ENCODE measurements around the gene CACNA2D2. TPM values are rescaled to one million over a fixed set of nuclear protein-coding genes. Genes with fewer than 3 reads are reported as not detected.

Gene CACNA2D2
- total and polyA plus RNA-seq, 2 of the 13 experiments (the other 11 are each of a cell fraction or from before 2014, with no cell fraction given), result not detected

DNA sequence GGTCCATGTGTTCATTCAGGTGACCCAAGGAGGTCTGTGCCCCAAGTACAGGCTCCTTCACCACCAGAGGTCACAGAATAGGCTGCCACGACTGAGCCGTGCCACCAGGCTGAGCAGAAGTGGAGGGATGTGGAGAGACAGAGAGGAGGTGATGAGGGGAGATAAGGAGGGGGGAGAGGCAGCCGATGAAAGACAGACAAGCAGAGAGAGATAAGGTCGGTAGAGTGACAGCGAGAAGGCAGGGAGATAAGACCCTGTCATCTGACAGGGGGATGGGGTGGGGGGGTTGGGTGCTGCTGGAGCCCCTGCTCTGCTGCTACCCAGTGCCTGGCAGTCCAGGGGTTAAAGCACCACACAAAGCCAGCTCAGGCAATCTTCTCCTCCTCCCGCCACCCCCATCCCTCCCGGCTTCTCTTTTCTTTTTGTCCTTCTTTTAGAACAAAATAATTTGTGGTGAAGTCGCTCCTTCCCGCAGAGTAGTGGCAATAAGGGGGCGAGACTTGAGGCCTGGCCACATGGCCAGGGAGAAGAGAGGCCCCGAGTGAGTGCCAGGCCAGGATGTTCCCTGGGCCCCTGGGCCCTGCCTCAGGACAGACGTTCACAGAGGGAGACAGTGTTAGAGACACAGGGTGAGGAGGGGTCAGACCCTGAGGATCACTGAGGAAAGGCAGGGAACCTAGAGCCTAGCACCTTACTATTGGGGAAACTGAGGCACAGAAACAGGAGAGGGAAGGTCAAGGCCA, 67.9 kb downstream of the CACNA2D2 start:
- 15% methylated on average over 12 of the region's 12 CpGs for WGBS (ENCODE audit: low lambda C conversion rate)
- intact Hi-C loops (cut with micrococcal nuclease; ENCODE audit: unreplicated experiment), result loop anchor here (1.0 kb wide), 1 partner anchor 107 kb away; no protein-coding TSS in a partner anchor
- ChIA-PET POLR2A (no interaction called here), CTCF (ENCODE audit: low intra/inter-chr PET ratio, low total read pairs) (interaction anchor here (0.6 to 2.2 kb wide), 5 partner anchors 106 to 115 kb away, joined by 3 to 32 read pairs (median 4); no protein-coding TSS in a partner anchor)
- Histone ChIP-seq H4K20me1 (ENCODE audit: insufficient read depth, low read length) (peaks cover 4% of the 10 kb centered on the region; the same call in 1 of the 2 replicates), H3K36me3 (replicated peaks in 1 of 2; ENCODE audit: control insufficient read depth in 1 of 2, insufficient read depth in 2 of 2, low read length in 2 of 2) (no peaks in the 10 kb centered on the region), H2AFZ (ENCODE audit: low read length) (no peak overlapping the region), H3K9me3 (ENCODE audit: low read length) (no peaks in the 10 kb centered on the region), H3K4me3 (replicated peaks in 1 of 3; ENCODE audit: insufficient read depth in 1 of 3, low read depth in 2 of 3, low read length in 3 of 3) (no peak overlapping the region), H3K9ac (ENCODE audit: insufficient read depth, low read depth, low read length) (no peak overlapping the region), H3K27ac (ENCODE audit: extremely low read length, insufficient read depth, low read length) (no peak overlapping the region), H3K4me2 (ENCODE audit: low read depth, low read length) (no peak overlapping the region), H3K27me3 (ENCODE audit: control insufficient read depth in 1 of 2, insufficient read depth in 2 of 2, low read length in 2 of 2) (peaks cover 1 to 23% of the 10 kb centered on the region in 2 experiments; a peak in 4 of 5 replicates), H3K4me1 (ENCODE audit: insufficient read depth, low read length) (no peaks in the 10 kb centered on the region), H3K79me2 (ENCODE audit: insufficient read depth, low read length) (no peaks in the 10 kb centered on the region)
- FAIRE-seq (no peak), DNase-seq (ENCODE audit: low spot score) (no peak), ATAC-seq (peak; percentile 23)
- BruUV-seq (replicated peaks), result no TSS peak
- in situ Hi-C loops (cut with HindIII; ENCODE audit: extremely low pct_ligation_motif_present, low pct_unique_long_range_greater_than_20kb), result loop anchor here (5.0 kb wide), 1 partner anchor 112 kb away; no protein-coding TSS in a partner anchor
- no peak for TF ChIP-seq ARNT (IDR thresholded peaks at IDR 0.05)
- TF ChIP-seq ZNF775 (CRISPR knock-in tag; IDR thresholded peaks at IDR 0.05; ENCODE audit: borderline replicate concordance), result no peak
- TF ChIP-seq SIX1 (CRISPR knock-in tag; IDR thresholded peaks at IDR 0.05; ENCODE audit: borderline replicate concordance), result no peak
- TF ChIP-seq ZC3H4 (CRISPR knock-in tag; IDR thresholded peaks at IDR 0.05; ENCODE audit: borderline replicate concordance), result no peak
- TF ChIP-seq ZNF484 (CRISPR knock-in tag; IDR thresholded peaks at IDR 0.05; ENCODE audit: borderline replicate concordance, low read depth), result no peak
- TF ChIP-seq, protein P1, sequence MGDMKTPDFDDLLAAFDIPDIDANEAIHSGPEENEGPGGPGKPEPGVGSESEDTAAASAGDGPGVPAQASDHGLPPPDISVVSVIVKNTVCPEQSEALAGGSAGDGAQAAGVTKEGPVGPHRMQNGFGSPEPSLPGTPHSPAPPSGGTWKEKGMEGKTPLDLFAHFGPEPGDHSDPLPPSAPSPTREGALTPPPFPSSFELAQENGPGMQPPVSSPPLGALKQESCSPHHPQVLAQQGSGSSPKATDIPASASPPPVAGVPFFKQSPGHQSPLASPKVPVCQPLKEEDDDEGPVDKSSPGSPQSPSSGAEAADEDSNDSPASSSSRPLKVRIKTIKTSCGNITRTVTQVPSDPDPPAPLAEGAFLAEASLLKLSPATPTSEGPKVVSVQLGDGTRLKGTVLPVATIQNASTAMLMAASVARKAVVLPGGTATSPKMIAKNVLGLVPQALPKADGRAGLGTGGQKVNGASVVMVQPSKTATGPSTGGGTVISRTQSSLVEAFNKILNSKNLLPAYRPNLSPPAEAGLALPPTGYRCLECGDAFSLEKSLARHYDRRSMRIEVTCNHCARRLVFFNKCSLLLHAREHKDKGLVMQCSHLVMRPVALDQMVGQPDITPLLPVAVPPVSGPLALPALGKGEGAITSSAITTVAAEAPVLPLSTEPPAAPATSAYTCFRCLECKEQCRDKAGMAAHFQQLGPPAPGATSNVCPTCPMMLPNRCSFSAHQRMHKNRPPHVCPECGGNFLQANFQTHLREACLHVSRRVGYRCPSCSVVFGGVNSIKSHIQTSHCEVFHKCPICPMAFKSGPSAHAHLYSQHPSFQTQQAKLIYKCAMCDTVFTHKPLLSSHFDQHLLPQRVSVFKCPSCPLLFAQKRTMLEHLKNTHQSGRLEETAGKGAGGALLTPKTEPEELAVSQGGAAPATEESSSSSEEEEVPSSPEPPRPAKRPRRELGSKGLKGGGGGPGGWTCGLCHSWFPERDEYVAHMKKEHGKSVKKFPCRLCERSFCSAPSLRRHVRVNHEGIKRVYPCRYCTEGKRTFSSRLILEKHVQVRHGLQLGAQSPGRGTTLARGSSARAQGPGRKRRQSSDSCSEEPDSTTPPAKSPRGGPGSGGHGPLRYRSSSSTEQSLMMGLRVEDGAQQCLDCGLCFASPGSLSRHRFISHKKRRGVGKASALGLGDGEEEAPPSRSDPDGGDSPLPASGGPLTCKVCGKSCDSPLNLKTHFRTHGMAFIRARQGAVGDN (CRISPR knock-in tag; IDR thresholded peaks at IDR 0.05), result no peak
- TF ChIP-seq REL (CRISPR knock-in tag; conservative IDR thresholded peaks at IDR 0.05), result no peak
- TF ChIP-seq, protein P2, sequence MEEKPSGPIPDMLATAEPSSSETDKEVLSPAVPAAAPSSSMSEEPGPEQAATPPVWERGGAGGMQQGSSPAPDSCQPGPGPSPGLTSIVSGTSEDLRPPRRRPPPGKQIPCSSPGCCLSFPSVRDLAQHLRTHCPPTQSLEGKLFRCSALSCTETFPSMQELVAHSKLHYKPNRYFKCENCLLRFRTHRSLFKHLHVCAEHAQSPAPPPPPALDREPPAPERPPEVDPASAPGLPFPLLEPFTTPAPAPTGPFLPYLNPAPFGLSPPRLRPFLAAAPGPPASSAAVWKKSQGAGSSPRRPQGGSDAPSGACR (CRISPR knock-in tag; IDR thresholded peaks at IDR 0.05), result no peak
- TF ChIP-seq PITX1 (CRISPR knock-in tag; IDR thresholded peaks at IDR 0.05), result no peak
- no peak for TF ChIP-seq POLR2AphosphoS2 (IDR thresholded peaks at IDR 0.05; ENCODE audit: low read depth, low read length)
- no peak for TF ChIP-seq RBM39 (IDR thresholded peaks at IDR 0.05; ENCODE audit: low read depth, low read length, poor library complexity, severe bottlenecking)
- no peak for TF ChIP-seq TP53 (CRISPR knock-in tag; conservative IDR thresholded peaks at IDR 0.05)
- TF ChIP-seq, protein P3, sequence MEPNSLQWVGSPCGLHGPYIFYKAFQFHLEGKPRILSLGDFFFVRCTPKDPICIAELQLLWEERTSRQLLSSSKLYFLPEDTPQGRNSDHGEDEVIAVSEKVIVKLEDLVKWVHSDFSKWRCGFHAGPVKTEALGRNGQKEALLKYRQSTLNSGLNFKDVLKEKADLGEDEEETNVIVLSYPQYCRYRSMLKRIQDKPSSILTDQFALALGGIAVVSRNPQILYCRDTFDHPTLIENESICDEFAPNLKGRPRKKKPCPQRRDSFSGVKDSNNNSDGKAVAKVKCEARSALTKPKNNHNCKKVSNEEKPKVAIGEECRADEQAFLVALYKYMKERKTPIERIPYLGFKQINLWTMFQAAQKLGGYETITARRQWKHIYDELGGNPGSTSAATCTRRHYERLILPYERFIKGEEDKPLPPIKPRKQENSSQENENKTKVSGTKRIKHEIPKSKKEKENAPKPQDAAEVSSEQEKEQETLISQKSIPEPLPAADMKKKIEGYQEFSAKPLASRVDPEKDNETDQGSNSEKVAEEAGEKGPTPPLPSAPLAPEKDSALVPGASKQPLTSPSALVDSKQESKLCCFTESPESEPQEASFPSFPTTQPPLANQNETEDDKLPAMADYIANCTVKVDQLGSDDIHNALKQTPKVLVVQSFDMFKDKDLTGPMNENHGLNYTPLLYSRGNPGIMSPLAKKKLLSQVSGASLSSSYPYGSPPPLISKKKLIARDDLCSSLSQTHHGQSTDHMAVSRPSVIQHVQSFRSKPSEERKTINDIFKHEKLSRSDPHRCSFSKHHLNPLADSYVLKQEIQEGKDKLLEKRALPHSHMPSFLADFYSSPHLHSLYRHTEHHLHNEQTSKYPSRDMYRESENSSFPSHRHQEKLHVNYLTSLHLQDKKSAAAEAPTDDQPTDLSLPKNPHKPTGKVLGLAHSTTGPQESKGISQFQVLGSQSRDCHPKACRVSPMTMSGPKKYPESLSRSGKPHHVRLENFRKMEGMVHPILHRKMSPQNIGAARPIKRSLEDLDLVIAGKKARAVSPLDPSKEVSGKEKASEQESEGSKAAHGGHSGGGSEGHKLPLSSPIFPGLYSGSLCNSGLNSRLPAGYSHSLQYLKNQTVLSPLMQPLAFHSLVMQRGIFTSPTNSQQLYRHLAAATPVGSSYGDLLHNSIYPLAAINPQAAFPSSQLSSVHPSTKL (CRISPR knock-in tag; IDR thresholded peaks at IDR 0.05), result no peak
- TF ChIP-seq ZNF256 (CRISPR knock-in tag; conservative IDR thresholded peaks at IDR 0.05), result no peak
- TF ChIP-seq ZNF343 (CRISPR knock-in tag; IDR thresholded peaks at IDR 0.05), result no peak
- no peak for TF ChIP-seq TBX3 (IDR thresholded peaks at IDR 0.05; ENCODE audit: borderline replicate concordance)

All from HepG2 (cell line).